Neural progenitor cell (in vitro differentiated cells): ENCODE results near the gene DEPDC4. TPM values are rescaled to one million over a fixed set of nuclear protein-coding genes. Genes with fewer than 3 reads are reported as not detected.

Source experiments
- DNase-seq: peaks from one replicate; pipeline ENCODE4 v3.0.0-alpha.2; 2016; ENCODE audit warnings: low spot score
- H2AFZ ChIP-seq: fragments of 200-600 bp; sonication (generic); replicated peaks from 2 replicates; pipeline ENCODE4 v1.6.1; 2016; ENCODE audit warnings: antibody characterized with exemption
- H3F3A ChIP-seq: fragments of 200-600 bp; sonication (generic); 2 replicates; pipeline ENCODE4 v1.6.1; 2016; ENCODE audit warnings: antibody characterized with exemption, low read depth
- H3K27ac ChIP-seq: fragments of 200-600 bp; sonication (generic); 2 replicates; pipeline ENCODE4 v1.5.1; 2016; ENCODE audit warnings: mild to moderate bottlenecking
- H3K27me3 ChIP-seq: fragments of 200-600 bp; sonication (generic); 2 replicates; pipeline ENCODE4 v1.6.1; 2016; ENCODE audit warnings: mild to moderate bottlenecking, moderate library complexity
- H3K36me3 ChIP-seq: fragments of 200-600 bp; sonication (generic); 2 replicates; pipeline ENCODE4 v1.5.1; 2016
- H3K4me1 ChIP-seq: fragments of 200-600 bp; sonication (generic); 2 replicates; pipeline ENCODE4 v1.6.1; 2016; ENCODE audit warnings: mixed run types
- H3K4me2 ChIP-seq: fragments of 200-600 bp; sonication (generic); 2 replicates; pipeline ENCODE4 v1.6.1; 2016
- H3K4me3 ChIP-seq: fragments of 200-600 bp; sonication (generic); 2 replicates; pipeline ENCODE4 v1.5.1; 2016
- H3K79me2 ChIP-seq: fragments of 200-600 bp; sonication (generic); 2 replicates; pipeline ENCODE4 v1.6.1; 2016; ENCODE audit warnings: low read depth
- H3K9ac ChIP-seq: fragments of 200-600 bp; sonication (generic); 2 replicates; pipeline ENCODE4 v1.6.1; 2016
- H3K9me3 ChIP-seq: fragments of 200-600 bp; sonication (generic); 2 replicates; pipeline ENCODE4 v1.5.1; 2016; ENCODE audit warnings: low read depth
- H4K20me1 ChIP-seq: fragments of 200-600 bp; sonication (generic); 2 replicates; pipeline ENCODE4 v1.6.1; 2016; ENCODE audit warnings: low read depth
- H3K27ac Mint-ChIP-seq: 3 replicates; pipeline ENCODE4 v1.8.0; 2021; ENCODE audit warnings: mixed read lengths
- H3K27me3 Mint-ChIP-seq: 2 replicates; pipeline ENCODE4 v1.8.0; 2022; ENCODE audit warnings: low read depth, mild to moderate bottlenecking, inconsistent platforms, moderate library complexity, mixed read lengths; ENCODE audit not compliant: insufficient read depth
- H3K36me3 Mint-ChIP-seq: 3 replicates; pipeline ENCODE4 v1.8.0; 2021; ENCODE audit warnings: mixed read lengths
- H3K4me1 Mint-ChIP-seq: 3 replicates; pipeline ENCODE4 v1.8.0; 2021; ENCODE audit warnings: mixed read lengths
- H3K4me3 Mint-ChIP-seq: 3 replicates; pipeline ENCODE4 v1.8.0; 2021; ENCODE audit warnings: mild to moderate bottlenecking, moderate library complexity, mixed read lengths
- H3K9me3 Mint-ChIP-seq: 3 replicates; pipeline ENCODE4 v1.8.0; 2020; ENCODE audit warnings: mixed read lengths
- EZH2 ChIP-seq: fragments of 200-600 bp; sonication (generic); IDR thresholded peaks from 2 replicates; pipeline ENCODE4 v1.6.1; 2017; ENCODE audit warnings: antibody characterized with exemption, mild to moderate bottlenecking, moderate library complexity
- EZH2phosphoT487 ChIP-seq: fragments of 200-600 bp; sonication (generic); IDR thresholded peaks from 2 replicates; pipeline ENCODE4 v1.6.1; 2017; ENCODE audit warnings: antibody characterized with exemption
- total RNA-seq: library from RNA; depleted of rRNA; stranded (reverse); fragments of >200 nt; gene quantifications from 2 replicates; pipeline ENCODE4 v1.2.3, GENCODE V29; 2015; ENCODE audit warnings: low replicate concordance
- TF ChIP-seq, protein P1 (sequence below): fragments of 200-600 bp; sonication (generic); IDR thresholded peaks from 2 replicates; pipeline ENCODE4 v1.5.1; 2017; ENCODE audit warnings: antibody characterized with exemption, mild to moderate bottlenecking

Gene DEPDC4
- total RNA-seq, 1 donor from 2014 or later = 4.2 TPM

DNA sequence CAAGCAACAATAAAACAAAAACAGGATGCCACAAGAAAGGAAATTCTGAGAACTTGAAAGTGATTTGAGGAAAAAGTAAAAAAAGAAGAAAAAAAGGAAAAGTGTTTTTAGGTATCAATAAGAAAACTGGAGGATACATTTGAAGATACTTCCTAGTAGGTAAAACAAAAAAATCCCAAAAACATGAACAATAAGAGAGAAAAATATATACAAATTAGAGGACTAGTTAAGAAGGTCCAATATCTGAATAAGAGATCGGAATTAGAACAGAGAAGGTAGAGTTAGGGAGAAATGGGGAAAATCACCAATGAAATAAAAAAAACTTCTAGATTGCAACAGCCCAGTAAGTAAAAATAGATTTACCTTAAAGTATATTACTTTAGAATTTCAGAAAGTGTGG, 8.8 kb downstream of the DEPDC4 start:
- Histone ChIP-seq H3F3A (peaks cover 10% of the 10 kb centered on the region), H3K27me3 (no peaks in the 10 kb centered on the region), H2AFZ (no peak overlapping the region), H3K9ac (no peak overlapping the region), H3K4me2 (no peak overlapping the region), H3K4me1 (no peaks in the 10 kb centered on the region), H3K9me3 (no peaks in the 10 kb centered on the region), H3K79me2 (no peaks in the 10 kb centered on the region), H3K27ac (no peak overlapping the region), H4K20me1 (no peaks in the 10 kb centered on the region), H3K4me3 (no peak overlapping the region), H3K36me3 (no peaks in the 10 kb centered on the region)
- no peak for TF ChIP-seq EZH2
- TF ChIP-seq, protein P1, sequence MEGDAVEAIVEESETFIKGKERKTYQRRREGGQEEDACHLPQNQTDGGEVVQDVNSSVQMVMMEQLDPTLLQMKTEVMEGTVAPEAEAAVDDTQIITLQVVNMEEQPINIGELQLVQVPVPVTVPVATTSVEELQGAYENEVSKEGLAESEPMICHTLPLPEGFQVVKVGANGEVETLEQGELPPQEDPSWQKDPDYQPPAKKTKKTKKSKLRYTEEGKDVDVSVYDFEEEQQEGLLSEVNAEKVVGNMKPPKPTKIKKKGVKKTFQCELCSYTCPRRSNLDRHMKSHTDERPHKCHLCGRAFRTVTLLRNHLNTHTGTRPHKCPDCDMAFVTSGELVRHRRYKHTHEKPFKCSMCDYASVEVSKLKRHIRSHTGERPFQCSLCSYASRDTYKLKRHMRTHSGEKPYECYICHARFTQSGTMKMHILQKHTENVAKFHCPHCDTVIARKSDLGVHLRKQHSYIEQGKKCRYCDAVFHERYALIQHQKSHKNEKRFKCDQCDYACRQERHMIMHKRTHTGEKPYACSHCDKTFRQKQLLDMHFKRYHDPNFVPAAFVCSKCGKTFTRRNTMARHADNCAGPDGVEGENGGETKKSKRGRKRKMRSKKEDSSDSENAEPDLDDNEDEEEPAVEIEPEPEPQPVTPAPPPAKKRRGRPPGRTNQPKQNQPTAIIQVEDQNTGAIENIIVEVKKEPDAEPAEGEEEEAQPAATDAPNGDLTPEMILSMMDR = no peak
- TF ChIP-seq EZH2phosphoT487 = no peak
- no peaks in the 10 kb centered on the region for H3K4me1 Mint-ChIP-seq
- H3K27ac Mint-ChIP-seq = no peak overlapping the region
- no peaks in the 10 kb centered on the region for H3K27me3 Mint-ChIP-seq
- no peaks in the 10 kb centered on the region for H3K9me3 Mint-ChIP-seq
- DNase-seq = no peak
- no peak overlapping the region for H3K4me3 Mint-ChIP-seq
- peaks cover 1% of the 10 kb centered on the region for H3K36me3 Mint-ChIP-seq

DNA sequence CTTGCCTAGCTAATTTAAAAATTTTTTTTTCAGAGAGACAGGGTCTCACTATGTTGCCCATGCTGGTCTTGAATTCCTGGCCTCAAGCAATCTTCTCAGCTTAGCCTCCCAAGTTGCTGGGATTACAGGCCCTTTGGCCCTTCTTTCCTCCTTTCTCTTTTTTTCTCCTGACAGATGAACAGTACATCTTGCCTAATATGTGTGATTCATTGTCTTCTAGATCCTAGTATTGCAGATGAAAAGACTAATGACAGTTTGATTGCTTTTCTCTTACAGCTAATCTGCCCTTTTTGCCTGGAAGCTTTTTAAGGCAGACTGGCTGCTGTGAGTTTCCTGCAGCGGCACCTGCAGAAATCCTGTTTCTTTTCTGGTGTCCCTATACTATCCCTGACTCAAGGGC, 12.0 kb downstream of the DEPDC4 start:
- Histone ChIP-seq H3K9me3 (no peaks in the 10 kb centered on the region), H3K9ac (no peak overlapping the region), H2AFZ (no peak overlapping the region), H4K20me1 (no peaks in the 10 kb centered on the region), H3K4me3 (no peak overlapping the region), H3K4me1 (no peaks in the 10 kb centered on the region), H3K79me2 (no peaks in the 10 kb centered on the region), H3F3A (peaks cover 10% of the 10 kb centered on the region), H3K27me3 (no peaks in the 10 kb centered on the region), H3K36me3 (no peaks in the 10 kb centered on the region), H3K27ac (peak overlapping the region; percentile 30), H3K4me2 (no peak overlapping the region)
- Mint-ChIP-seq H3K27ac (no peak overlapping the region), H3K9me3 (no peaks in the 10 kb centered on the region), H3K27me3 (no peaks in the 10 kb centered on the region), H3K36me3 (no peaks in the 10 kb centered on the region), H3K4me1 (no peaks in the 10 kb centered on the region), H3K4me3 (no peak overlapping the region)
- no peak for DNase-seq
- TF ChIP-seq EZH2 (no peak), EZH2phosphoT487 (no peak)
- TF ChIP-seq, protein P1 = no peak

GRCh38 chr12:100253437-100253836, 13.4 kb downstream of the DEPDC4 start:
- H3K4me1 Mint-ChIP-seq = no peaks in the 10 kb centered on the region
- TF ChIP-seq, protein P1 = no peak
- TF ChIP-seq EZH2phosphoT487 (no peak), EZH2 (no peak)
- no peaks in the 10 kb centered on the region for H3K9me3 Mint-ChIP-seq
- Histone ChIP-seq H3K4me2 (no peak overlapping the region), H3K27ac (no peak overlapping the region), H3K27me3 (no peaks in the 10 kb centered on the region), H3K9ac (no peak overlapping the region), H3K4me1 (no peaks in the 10 kb centered on the region), H2AFZ (no peak overlapping the region), H3F3A (peaks cover 10% of the 10 kb centered on the region), H4K20me1 (no peaks in the 10 kb centered on the region), H3K9me3 (no peaks in the 10 kb centered on the region), H3K79me2 (no peaks in the 10 kb centered on the region), H3K4me3 (no peak overlapping the region), H3K36me3 (no peaks in the 10 kb centered on the region)
- H3K4me3 Mint-ChIP-seq = no peak overlapping the region
- no peaks in the 10 kb centered on the region for H3K27me3 Mint-ChIP-seq
- no peak for DNase-seq
- H3K27ac Mint-ChIP-seq = no peak overlapping the region
- no peaks in the 10 kb centered on the region for H3K36me3 Mint-ChIP-seq

GRCh38 chr12:100251917-100252316, 15.0 kb downstream of the DEPDC4 start:
- no peak overlapping the region for H3K27ac ChIP-seq
- no peaks in the 10 kb centered on the region for H3K36me3 ChIP-seq
- H3K4me3 Mint-ChIP-seq = no peak overlapping the region
- H3K9me3 ChIP-seq = no peaks in the 10 kb centered on the region
- no peaks in the 10 kb centered on the region for H3K4me1 Mint-ChIP-seq
- H3K4me2 ChIP-seq = no peak overlapping the region
- no peaks in the 10 kb centered on the region for H3K79me2 ChIP-seq
- H3K27ac Mint-ChIP-seq = no peak overlapping the region
- no peak for DNase-seq
- H3F3A ChIP-seq = peaks cover 10% of the 10 kb centered on the region
- H4K20me1 ChIP-seq = no peaks in the 10 kb centered on the region
- no peaks in the 10 kb centered on the region for H3K27me3 Mint-ChIP-seq
- TF ChIP-seq EZH2phosphoT487 (no peak), EZH2 (no peak)
- TF ChIP-seq, protein P1 = no peak
- no peaks in the 10 kb centered on the region for H3K27me3 ChIP-seq
- H3K36me3 Mint-ChIP-seq = no peaks in the 10 kb centered on the region
- no peaks in the 10 kb centered on the region for H3K4me1 ChIP-seq
- H3K9me3 Mint-ChIP-seq = no peaks in the 10 kb centered on the region
- no peak overlapping the region for H2AFZ ChIP-seq
- no peak overlapping the region for H3K4me3 ChIP-seq
- H3K9ac ChIP-seq = no peak overlapping the region
